GM06990 (cell line): ENCODE results near the gene ANGPTL8.

ENCODE experiments used
- DNase-seq: peaks from one replicate; pipeline ENCODE4 v3.0.0-alpha.2; 2011; ENCODE audit not compliant: insufficient read length; ENCODE audit errors: extremely low read depth
- H3K27me3 ChIP-seq: replicated peaks from 2 replicates; pipeline ENCODE4 v1.6.0; 2011; ENCODE audit warnings: low read length; ENCODE audit not compliant: control insufficient read depth, insufficient read depth
- H3K36me3 ChIP-seq: 2 replicates; pipeline ENCODE4 v1.5.1; 2011; ENCODE audit warnings: low read length; ENCODE audit not compliant: control insufficient read depth, insufficient read depth
- H3K4me3 ChIP-seq: replicated peaks from 2 replicates; pipeline ENCODE4 v1.5.1; 2011; ENCODE audit warnings: low read depth, mild to moderate bottlenecking, control low read depth, low read length
- CTCF ChIP-seq: IDR thresholded peaks from 2 replicates; pipeline ENCODE4 v1.5.1; 2011; ENCODE audit warnings: low read length, control low read depth, mild to moderate bottlenecking, inconsistent platforms; ENCODE audit not compliant: insufficient read depth, poor library complexity, severe bottlenecking

ANGPTL8 gene

GRCh38 chr19:11273989-11274388 lies 34.6 kb downstream of the ANGPTL8 start:
- no peak for DNase-seq
- Histone ChIP-seq H3K36me3 (no peaks in the 10 kb centered on the region), H3K4me3 (no peak overlapping the region), H3K27me3 (no peaks in the 10 kb centered on the region)
- no peak for TF ChIP-seq CTCF

GRCh38 chr19:11274533-11275086 lies 35.2 kb downstream of the ANGPTL8 start:
- TF ChIP-seq CTCF, result no peak
- H3K27me3 ChIP-seq, result no peaks in the 10 kb centered on the region
- DNase-seq, result no peak

GRCh38 chr19:11278670-11279069 lies 39.3 kb downstream of the ANGPTL8 start:
- DNase-seq, result no peak
- Histone ChIP-seq H3K4me3 (no peak overlapping the region), H3K27me3 (no peaks in the 10 kb centered on the region), H3K36me3 (no peaks in the 10 kb centered on the region)
- TF ChIP-seq CTCF, result no peak

More at GRCh38 chr19:11274533-11275086, 35.2 kb downstream of the ANGPTL8 start:
- H3K36me3 ChIP-seq, result no peaks in the 10 kb centered on the region
- H3K4me3 ChIP-seq, result no peak overlapping the region

GRCh38 chr19:11279505-11280236 lies 40.3 kb downstream of the ANGPTL8 start:
- no peaks in the 10 kb centered on the region for H3K36me3 ChIP-seq
- TF ChIP-seq CTCF, result no peak
- no peak overlapping the region for H3K4me3 ChIP-seq
- peak; percentile 58 for DNase-seq
- no peaks in the 10 kb centered on the region for H3K27me3 ChIP-seq

- no peak for DNase-seq
- no peak for TF ChIP-seq CTCF
- H3K27me3 ChIP-seq, result no peaks in the 10 kb centered on the region
- no peaks in the 10 kb centered on the region for H3K36me3 ChIP-seq
- no peak overlapping the region for H3K4me3 ChIP-seq
Measured at GRCh38 chr19:11281356-11282049, 42.1 kb downstream of the ANGPTL8 start.
